Germinal center (tissue), 1 donor: ENCODE measurements around the gene TMEM250.

Experiments used
- DNase-seq: peaks from one replicate; pipeline ENCODE4 v3.0.0; 2012; ENCODE audit warnings: mixed read lengths, low spot score

TMEM250 gene

GRCh38 chr9:136131629-136132511 lies 13.2 kb upstream of the TMEM250 start:
- no peak for DNase-seq

- no peak for DNase-seq
Measured at GRCh38 chr9:136129176-136129575, 10.5 kb upstream of the TMEM250 start.

GRCh38 chr9:136128436-136128835 lies 9.8 kb upstream of the TMEM250 start:
- DNase-seq = no peak

- no peak for DNase-seq
Measured at GRCh38 chr9:136127313-136127712, 8.6 kb upstream of the TMEM250 start.

GRCh38 chr9:136124976-136125692 lies 6.5 kb upstream of the TMEM250 start:
- DNase-seq = no peak

- DNase-seq = peak; percentile 71
Measured at GRCh38 chr9:136122425-136123383, 4.0 kb upstream of the TMEM250 start.

- DNase-seq = no peak
Measured at GRCh38 chr9:136121801-136122200, 3.1 kb upstream of the TMEM250 start.

GRCh38 chr9:136120438-136120844 lies 1.8 kb upstream of the TMEM250 start:
- DNase-seq = no peak

GRCh38 chr9:136119883-136120393 lies 1.3 kb upstream of the TMEM250 start:
- no peak for DNase-seq

- no peak for DNase-seq
Measured at GRCh38 chr9:136119061-136119882, 597 bp upstream of the TMEM250 start.

- no peak for DNase-seq
Measured at GRCh38 chr9:136117916-136118319, 757 bp downstream of the TMEM250 start.

- no peak for DNase-seq
Measured at GRCh38 chr9:136117291-136117915, 1.3 kb downstream of the TMEM250 start.

- DNase-seq = no peak
Measured at GRCh38 chr9:136116360-136117098, 2.1 kb downstream of the TMEM250 start.

- DNase-seq = no peak
Measured at GRCh38 chr9:136115641-136116359, 2.9 kb downstream of the TMEM250 start.

GRCh38 chr9:136115206-136115605 lies 3.5 kb downstream of the TMEM250 start:
- DNase-seq = no peak

- no peak for DNase-seq
Measured at GRCh38 chr9:136114610-136115009, 4.1 kb downstream of the TMEM250 start.

GRCh38 chr9:136112541-136112940 lies 6.1 kb downstream of the TMEM250 start:
- DNase-seq = no peak

GRCh38 chr9:136111910-136112309 lies 6.8 kb downstream of the TMEM250 start:
- DNase-seq = no peak

GRCh38 chr9:136111190-136111589 lies 7.5 kb downstream of the TMEM250 start:
- no peak for DNase-seq
